T-helper 1 cell (primary cell): Measurements from ENCODE around the gene TLCD3B.

Experiments
- DNase-seq, 5 donors: peaks; one replicate each; pipeline ENCODE4 v3.0.0-alpha.2; 2012 to 2020
- total RNA-seq, 4 donors: gene quantifications; one replicate each; lab custom pipeline; 2026; lab: John Stamatoyannopoulos, UW

TLCD3B gene, protein sequence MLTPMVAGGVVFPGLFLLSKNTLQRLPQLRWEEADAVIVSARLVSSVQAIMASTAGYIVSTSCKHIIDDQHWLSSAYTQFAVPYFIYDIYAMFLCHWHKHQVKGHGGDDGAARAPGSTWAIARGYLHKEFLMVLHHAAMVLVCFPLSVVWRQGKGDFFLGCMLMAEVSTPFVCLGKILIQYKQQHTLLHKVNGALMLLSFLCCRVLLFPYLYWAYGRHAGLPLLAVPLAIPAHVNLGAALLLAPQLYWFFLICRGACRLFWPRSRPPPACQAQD
- 0 reads per million in 4 donors for total RNA-seq

GRCh38 chr16:30030841-30031413, at the start of gene TLCD3B:
TLCD3B (minus strand) TSS chr16:30031271; CDS start chr16:30030527, 744 bp downstream.
- no peak for DNase-seq

GRCh38 chr16:30079480-30079879, 48.4 kb upstream of the TLCD3B start:
- no peak for DNase-seq

DNA sequence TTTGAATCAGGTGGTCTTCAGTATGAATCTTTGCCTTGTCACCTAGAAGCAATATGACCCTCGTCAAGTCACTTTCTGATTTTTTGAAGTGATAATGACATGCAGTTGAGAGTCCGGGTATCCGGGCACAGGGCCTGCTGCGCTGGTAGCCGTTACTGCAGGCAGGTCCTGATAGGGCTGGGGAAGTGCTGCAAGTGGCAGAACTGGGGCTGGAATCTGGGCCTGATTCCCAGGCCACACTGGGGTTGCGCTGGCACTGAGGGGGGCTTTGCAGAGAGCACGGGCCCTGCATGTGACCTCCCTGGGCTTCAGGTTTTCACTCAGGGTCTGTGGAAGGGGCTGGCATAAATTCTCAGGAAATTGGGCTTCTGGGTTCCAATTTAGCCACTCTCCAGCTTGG, 47.7 kb upstream of the TLCD3B start:
- no peak for DNase-seq

GRCh38 chr16:30077656-30078055, 46.6 kb upstream of the TLCD3B start:
- DNase-seq: no peak

- DNase-seq: no peak
Observed at GRCh38 chr16:30076276-30076791, 45.3 kb upstream of the TLCD3B start.

- peak; percentile 84 to 93 (median 90) for DNase-seq
Observed at GRCh38 chr16:30075503-30076275, 44.6 kb upstream of the TLCD3B start, which contains the start of gene PPP4C. PPP4C (plus strand) TSS chr16:30075994; CDS start chr16:30076378, 384 bp downstream.

DNA sequence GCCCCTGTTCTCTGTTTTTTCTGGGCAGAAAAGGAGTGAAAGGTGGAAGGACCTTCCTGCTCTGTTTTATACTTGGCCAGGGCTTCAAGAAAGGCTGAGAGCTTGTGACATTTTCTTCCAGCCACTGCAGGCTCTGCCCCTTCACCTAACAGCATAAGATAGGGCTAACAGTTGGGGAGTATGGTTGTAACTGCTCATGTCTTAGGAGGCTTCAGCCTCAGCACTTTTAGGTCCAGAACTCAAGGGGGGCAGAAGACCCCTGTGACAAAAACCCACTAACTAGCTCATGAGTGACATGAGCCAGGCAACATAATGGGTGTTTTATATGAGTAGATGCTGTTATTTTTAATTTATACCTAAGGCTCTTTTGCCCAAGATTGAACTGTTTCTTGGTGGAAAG, 39.4 kb upstream of the TLCD3B start:
- no peak for DNase-seq

- no peak for DNase-seq
Observed at GRCh38 chr16:30069611-30070462, 38.8 kb upstream of the TLCD3B start.

DNA sequence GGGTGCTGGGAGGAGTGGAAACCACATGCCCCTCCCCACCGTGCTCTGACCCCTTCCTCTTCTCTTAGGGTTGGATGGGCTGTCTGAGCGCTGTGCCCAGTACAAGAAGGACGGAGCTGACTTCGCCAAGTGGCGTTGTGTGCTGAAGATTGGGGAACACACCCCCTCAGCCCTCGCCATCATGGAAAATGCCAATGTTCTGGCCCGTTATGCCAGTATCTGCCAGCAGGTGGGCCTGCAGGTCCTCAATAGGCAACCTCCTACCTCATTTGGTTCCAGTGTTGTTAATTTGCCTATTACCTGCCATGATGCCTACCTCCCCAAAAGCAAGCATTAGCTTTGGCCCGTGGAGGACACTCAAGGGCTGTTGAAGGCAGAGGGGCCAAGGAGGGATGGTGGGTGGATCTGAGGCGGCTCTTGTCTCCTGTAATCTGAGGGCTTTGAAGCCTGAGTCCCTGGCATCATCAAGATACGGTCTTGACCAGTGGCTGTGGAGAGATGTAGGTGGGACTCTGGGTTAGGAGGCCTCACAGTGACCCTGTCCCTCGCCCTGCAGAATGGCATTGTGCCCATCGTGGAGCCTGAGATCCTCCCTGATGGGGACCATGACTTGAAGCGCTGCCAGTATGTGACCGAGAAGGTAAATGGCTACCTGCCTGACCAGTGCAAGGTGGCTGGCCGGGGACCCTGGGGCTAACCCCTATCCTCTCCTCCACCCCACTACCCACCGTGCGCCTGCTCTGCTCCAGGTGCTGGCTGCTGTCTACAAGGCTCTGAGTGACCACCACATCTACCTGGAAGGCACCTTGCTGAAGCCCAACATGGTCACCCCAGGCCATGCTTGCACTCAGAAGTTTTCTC, 37.9 kb upstream of the TLCD3B start:
- peak in 4 of 5 donors; percentile 43 to 58 (median 53) for DNase-seq

DNA sequence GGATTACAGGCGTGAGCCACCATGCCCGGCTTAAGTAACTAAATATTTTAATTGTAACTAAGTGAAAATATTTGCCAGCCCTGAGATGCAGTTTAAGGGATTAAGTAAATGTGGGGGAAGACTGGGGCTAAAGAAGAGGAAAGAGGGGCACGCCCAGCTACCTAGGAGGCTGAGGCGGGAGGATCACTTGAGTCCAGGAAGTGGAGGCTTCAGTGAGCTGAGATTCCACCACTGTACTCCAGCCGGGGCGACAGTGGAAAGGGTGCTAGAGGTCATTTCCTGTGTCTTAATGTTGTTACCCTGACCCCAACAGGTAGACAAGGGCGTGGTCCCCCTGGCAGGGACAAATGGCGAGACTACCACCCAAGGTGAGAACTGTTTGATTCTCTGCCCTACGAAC, 37.3 kb upstream of the TLCD3B start:
- no peak for DNase-seq

- no peak for DNase-seq
Observed at GRCh38 chr16:30067584-30067916, 36.5 kb upstream of the TLCD3B start.

GRCh38 chr16:30066761-30067583, 35.9 kb upstream of the TLCD3B start:
- no peak for DNase-seq

DNA sequence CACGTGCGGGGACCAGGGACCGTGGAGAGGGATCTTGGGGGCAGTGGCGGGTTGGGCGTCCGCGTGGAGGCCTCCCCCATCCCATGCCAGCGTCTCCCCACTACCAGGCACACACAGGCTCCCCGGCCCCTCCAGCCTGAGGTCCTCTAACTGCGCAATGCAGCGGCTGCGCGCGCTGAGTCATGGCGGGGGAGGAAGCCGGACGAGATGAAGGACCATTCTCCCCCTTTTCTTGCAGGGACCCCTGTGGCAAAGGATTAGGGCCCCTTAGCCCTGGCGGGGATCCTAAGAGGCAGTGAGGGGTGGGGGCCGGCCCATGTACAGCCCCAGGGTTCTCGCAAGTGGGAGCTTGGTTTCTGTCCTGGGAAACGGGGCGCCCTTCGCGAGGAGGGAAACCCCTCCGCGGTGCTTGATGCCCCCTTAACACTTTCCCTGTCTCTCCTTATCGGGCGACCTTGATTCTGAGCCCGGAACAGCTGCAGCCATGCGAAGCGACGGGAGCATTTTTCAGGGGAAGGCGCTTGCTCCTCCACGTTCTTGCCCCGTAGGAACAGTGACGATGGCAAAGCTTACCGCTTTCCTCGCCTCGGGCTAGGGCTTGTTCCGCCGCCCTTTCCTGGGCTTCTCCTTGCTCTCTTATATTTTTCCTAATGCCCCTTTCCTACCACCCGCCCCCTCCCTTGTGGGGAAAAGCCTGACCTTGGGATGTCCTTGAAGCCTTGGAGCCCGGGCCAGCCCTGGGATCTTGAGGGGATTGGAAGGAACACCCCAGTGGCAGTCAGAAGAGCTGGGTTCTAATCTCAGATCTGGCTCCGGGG, 35.1 kb upstream of the TLCD3B start:
- DNase-seq: peak in 1 of 5 donors; percentile 14

- peak; percentile 90 to 98 (median 92) for DNase-seq
Observed at GRCh38 chr16:30065102-30065942, 34.3 kb upstream of the TLCD3B start, which contains the start of gene ALDOA. ALDOA (plus strand) TSS chr16:30065760; CDS start chr16:30066898, 1,138 bp downstream.

DNA sequence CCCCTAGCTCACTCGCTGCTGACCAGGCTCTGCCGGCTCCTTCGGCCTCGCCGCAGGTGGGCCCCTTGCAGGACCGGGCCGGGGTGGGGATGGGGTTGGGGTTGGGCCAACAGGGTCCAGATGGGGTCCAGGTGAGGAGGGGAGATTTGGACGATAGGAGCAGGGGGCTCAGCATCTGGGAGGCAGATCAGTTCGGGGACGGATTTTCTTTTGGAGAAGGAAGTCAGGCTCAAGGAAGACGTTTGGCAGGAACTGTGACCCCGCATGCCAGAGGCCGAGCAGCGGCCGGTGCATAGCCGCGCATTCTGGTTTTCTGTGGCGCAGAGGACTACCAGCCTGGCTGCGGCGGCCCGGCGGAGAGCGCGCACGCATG, 33.6 kb upstream of the TLCD3B start:
- no peak for DNase-seq

- peak in 4 of 5 donors; percentile 48 to 77 (median 56) for DNase-seq
Observed at GRCh38 chr16:30063893-30064728, 33.0 kb upstream of the TLCD3B start.

- no peak for DNase-seq
Observed at GRCh38 chr16:30063278-30063892, 32.3 kb upstream of the TLCD3B start.
